Gastrocnemius medialis (tissue), 4 donors: ENCODE data around the gene SLC7A14. TPM values are rescaled to one million over a fixed set of nuclear protein-coding genes. Genes with fewer than 3 reads are reported as not detected.

ENCODE experiments used
- ATAC-seq, 2 donors: fragments of 150-250 bp; one replicate each; pipeline ENCODE4 v1.9.1; 2016
- DNase-seq, 2 donors: peaks; one replicate each; pipeline ENCODE4 v3.0.0-alpha.2; 2019
- H3K27ac ChIP-seq, 4 donors: fragments of 200-600 bp; sonication (generic); 1 replicate in 1 of 4; 2 replicates in 3 of 4; pipeline ENCODE4 v1.5.1; 2016 to 2018; ENCODE audit warnings: mild to moderate bottlenecking in 2 of 4, moderate library complexity in 1 of 4
- H3K27me3 ChIP-seq, 3 donors: fragments of 200-600 bp; sonication (generic) in 2 of 3; 1 replicate in 1 of 3; 2 replicates in 2 of 3; pipeline versions ENCODE4 v1.5.1 to v1.6.0; 2016 to 2019; ENCODE audit warnings: mild to moderate bottlenecking in 1 of 3, moderate library complexity in 1 of 3
- H3K36me3 ChIP-seq, 2 donors: fragments of 200-600 bp; sonication (generic) in 1 of 2; one replicate each; pipeline ENCODE4 v1.5.1; 2017 to 2018
- H3K4me1 ChIP-seq, 2 donors: fragments of 200-600 bp; sonication (generic) in 1 of 2; one replicate each; pipeline ENCODE4 v1.5.1; 2016 to 2017; ENCODE audit warnings: mild to moderate bottlenecking in 2 of 2
- H3K4me3 ChIP-seq, 4 donors: fragments of 200-600 bp; sonication (generic) in 3 of 4; 1 replicate in 1 of 4; 2 replicates in 3 of 4; pipeline ENCODE4 v1.5.1; 2016 to 2019; ENCODE audit warnings: mild to moderate bottlenecking in 2 of 4
- H3K9me3 ChIP-seq, 3 donors: fragments of 200-600 bp; sonication (generic) in 2 of 3; 1 replicate in 1 of 3; 2 replicates in 2 of 3; pipeline ENCODE4 v1.5.1; 2016 to 2019
- CTCF ChIP-seq, 5 experiments: fragments of 450-650 bp in 3 of 5; fragments of 200-600 bp in 2 of 5; sonication (generic) in 2 of 5; IDR thresholded peaks in 4 of 5; conservative IDR thresholded peaks in 1 of 5; 1 replicate in 4 of 5; 2 replicates in 1 of 5; pipeline ENCODE4 v1.5.1; 2016 to 2019; ENCODE audit warnings: antibody characterized with exemption in 5 of 5, mild to moderate bottlenecking in 3 of 5, moderate library complexity in 3 of 5
- POLR2A ChIP-seq, 2 donors: fragments of 450-650 bp; IDR thresholded peaks; one replicate each; pipeline ENCODE4 v1.6.1; 2017; ENCODE audit warnings: antibody characterized with exemption in 2 of 2, mild to moderate bottlenecking in 2 of 2, moderate library complexity in 2 of 2
- in situ Hi-C, 4 donors: fragments of 200-750 bp; cut with MboI; loops; one replicate each; pipeline versions ENCODE4 v1.15.0 to v1.8.0; 2017; ENCODE audit warnings: low sequenced_read_pairs in 4 of 4
- intact Hi-C: fragments of 100-400 bp; cut with DNase I; formaldehyde crosslinking; loops from one replicate; pipeline ENCODE4 v1.15.1; 2023; ENCODE audit warnings: low total_unique reads
- total RNA-seq, 4 donors: library from RNA; depleted of rRNA; stranded (reverse); fragments of >200 nt; gene quantifications; one replicate each; pipeline versions ENCODE4 v1.1.0 to v1.2.3, GENCODE V29; 2016

Gene SLC7A14
- total RNA-seq, 4 donors from 2014 or later, result 0.02 TPM; not detected in 3

GRCh38 chr3:170494766-170495165, 91.1 kb downstream of the SLC7A14 start:
- intact Hi-C loops (no loop called here), in situ Hi-C loops (no loop called here)
- Histone ChIP-seq H3K36me3 (no peaks in the 10 kb centered on the region), H3K9me3 (no peaks in the 10 kb centered on the region), H3K4me3 (no peak overlapping the region), H3K4me1 (no peaks in the 10 kb centered on the region), H3K27ac (no peak overlapping the region), H3K27me3 (no peaks in the 10 kb centered on the region)
- ATAC-seq (no peak), DNase-seq (no peak)
- no peak for TF ChIP-seq POLR2A (IDR thresholded peaks at IDR 0.05)
- no peak for TF ChIP-seq CTCF (IDR thresholded peaks at IDR 0.05 in 4 of 5, conservative IDR thresholded peaks at IDR 0.05 in 1 of 5)

- no peaks in the 10 kb centered on the region for H3K9me3 ChIP-seq
- H3K4me1 ChIP-seq, result no peaks in the 10 kb centered on the region
- no peaks in the 10 kb centered on the region for H3K36me3 ChIP-seq
- intact Hi-C loops, result no loop called here
- ATAC-seq, result peak; percentile 36 to 58
- no peak for TF ChIP-seq CTCF (IDR thresholded peaks at IDR 0.05 in 4 of 5, conservative IDR thresholded peaks at IDR 0.05 in 1 of 5)
- TF ChIP-seq POLR2A (IDR thresholded peaks at IDR 0.05), result no peak
- no peaks in the 10 kb centered on the region for H3K27me3 ChIP-seq
- H3K4me3 ChIP-seq, result no peak overlapping the region
- peak in 1 of 2 donors; percentile 16 for DNase-seq
- in situ Hi-C loops, result no loop called here
- no peak overlapping the region for H3K27ac ChIP-seq
Observed at GRCh38 chr3:170493712-170494182, 92.1 kb downstream of the SLC7A14 start.

DNA sequence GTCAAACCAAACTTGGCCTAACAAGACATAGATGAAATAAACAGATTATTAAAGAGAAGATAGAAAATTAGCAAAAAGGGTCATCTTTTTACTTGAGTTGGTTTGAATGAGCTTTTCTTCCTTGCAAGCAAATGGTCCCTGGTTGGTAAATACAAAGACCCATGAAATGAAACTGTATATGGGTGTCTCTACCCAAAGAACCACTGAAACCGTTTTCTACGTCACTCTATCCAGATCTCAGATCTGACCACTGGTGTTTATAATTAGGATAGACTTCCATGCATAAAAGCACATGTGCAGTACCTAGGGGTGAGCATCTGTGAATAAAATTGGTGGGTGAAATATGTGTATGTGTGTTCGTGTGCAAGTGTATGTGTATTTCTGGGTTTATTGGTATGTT, 94.0 kb downstream of the SLC7A14 start:
- H3K4me1 ChIP-seq, result no peaks in the 10 kb centered on the region
- no peaks in the 10 kb centered on the region for H3K27me3 ChIP-seq
- DNase-seq, result no peak
- TF ChIP-seq CTCF (IDR thresholded peaks at IDR 0.05 in 4 of 5, conservative IDR thresholded peaks at IDR 0.05 in 1 of 5) (no peak), POLR2A (IDR thresholded peaks at IDR 0.05) (no peak)
- in situ Hi-C loops (no loop called here), intact Hi-C loops (no loop called here)
- ATAC-seq, result no peak
- no peak overlapping the region for H3K4me3 ChIP-seq
- H3K27ac ChIP-seq, result no peak overlapping the region
- H3K36me3 ChIP-seq, result no peaks in the 10 kb centered on the region
- no peaks in the 10 kb centered on the region for H3K9me3 ChIP-seq

- H3K36me3 ChIP-seq, result no peaks in the 10 kb centered on the region
- in situ Hi-C loops, result no loop called here
- H3K27ac ChIP-seq, result no peak overlapping the region
- TF ChIP-seq CTCF (IDR thresholded peaks at IDR 0.05 in 4 of 5, conservative IDR thresholded peaks at IDR 0.05 in 1 of 5) (no peak), POLR2A (IDR thresholded peaks at IDR 0.05) (no peak)
- no peak overlapping the region for H3K4me3 ChIP-seq
- H3K27me3 ChIP-seq, result no peaks in the 10 kb centered on the region
- ATAC-seq (no peak), DNase-seq (no peak)
- H3K4me1 ChIP-seq, result no peaks in the 10 kb centered on the region
- no peaks in the 10 kb centered on the region for H3K9me3 ChIP-seq
- intact Hi-C loops, result no loop called here
Observed at GRCh38 chr3:170490828-170491560, 94.9 kb downstream of the SLC7A14 start.
